Measurements from ENCODE around the gene NPAS3. TPM values are rescaled to one million over a fixed set of nuclear protein-coding genes. Genes with fewer than 3 reads are reported as not detected.

The NPAS3 gene
- total and polyA plus RNA-seq, 5 donors from 2014 or later = not detected

- no peak for ATAC-seq (ENCODE audit: low read depth in 2 of 2)
- H3K36me3 Mint-ChIP-seq = no peaks in the 10 kb centered on the region
- no peak for DNase-seq
- Histone ChIP-seq H3K4me1 (ENCODE audit: control insufficient read depth, insufficient read depth, low read length, poor library complexity, severe bottlenecking) (no peaks in the 10 kb centered on the region), H3K4me3 (ENCODE audit: low read depth, low read length) (no peak overlapping the region), H3K27me3 (ENCODE audit: control insufficient read depth, insufficient read depth, low read length) (no peaks in the 10 kb centered on the region), H3K27ac (ENCODE audit: insufficient read depth, low read length, poor library complexity, severe bottlenecking) (no peak overlapping the region), H3K36me3 (ENCODE audit: control insufficient read depth, insufficient read depth, low read length) (no peaks in the 10 kb centered on the region), H3K9me3 (ENCODE audit: control insufficient read depth in 2 of 2, low read length in 2 of 2) (no peaks in the 10 kb centered on the region)
- H3K4me3 Mint-ChIP-seq = no peak overlapping the region
- H3K9me3 Mint-ChIP-seq = peaks cover 0 to 8% (median 0%) of the 10 kb centered on the region in 7 donors
- no peak overlapping the region for H3K27ac Mint-ChIP-seq
- no peaks in the 10 kb centered on the region for H3K4me1 Mint-ChIP-seq
- no peaks in the 10 kb centered on the region for H3K27me3 Mint-ChIP-seq
Observed at GRCh38 chr14:33532553-33532952, 593.9 kb downstream of the NPAS3 start.

DNA sequence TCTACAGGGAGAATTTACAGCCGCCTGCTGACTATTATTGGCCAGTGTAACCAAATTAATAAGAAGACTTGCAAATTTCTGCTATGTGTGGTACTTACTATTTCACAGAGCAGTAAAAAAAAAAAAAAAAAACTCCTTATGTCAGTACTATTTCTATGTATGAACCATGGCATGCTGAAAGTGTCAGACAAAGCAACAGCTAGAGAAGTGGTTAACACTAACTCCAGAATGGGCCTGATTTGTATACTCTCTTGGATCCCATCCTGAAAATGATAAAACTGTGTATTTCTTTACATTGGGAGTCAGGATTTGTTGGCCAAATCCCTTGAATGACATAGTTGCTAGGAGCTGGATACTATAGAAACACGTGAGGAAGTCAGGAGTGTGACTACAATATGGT lies 595.4 kb downstream of the NPAS3 start:
- Histone ChIP-seq H3K36me3 (ENCODE audit: control insufficient read depth, insufficient read depth, low read length) (no peaks in the 10 kb centered on the region), H3K9me3 (ENCODE audit: control insufficient read depth in 2 of 2, low read length in 2 of 2) (no peaks in the 10 kb centered on the region), H3K4me3 (ENCODE audit: low read depth, low read length) (no peak overlapping the region), H3K27me3 (ENCODE audit: control insufficient read depth, insufficient read depth, low read length) (no peaks in the 10 kb centered on the region), H3K27ac (ENCODE audit: insufficient read depth, low read length, poor library complexity, severe bottlenecking) (no peak overlapping the region), H3K4me1 (ENCODE audit: control insufficient read depth, insufficient read depth, low read length, poor library complexity, severe bottlenecking) (no peaks in the 10 kb centered on the region)
- H3K27me3 Mint-ChIP-seq = no peaks in the 10 kb centered on the region
- H3K36me3 Mint-ChIP-seq = no peaks in the 10 kb centered on the region
- DNase-seq (no peak), ATAC-seq (ENCODE audit: low read depth in 2 of 2) (no peak)
- no peaks in the 10 kb centered on the region for H3K4me1 Mint-ChIP-seq
- H3K27ac Mint-ChIP-seq = no peak overlapping the region
- H3K9me3 Mint-ChIP-seq = peaks cover 0 to 9% (median 0%) of the 10 kb centered on the region in 7 donors
- no peak overlapping the region for H3K4me3 Mint-ChIP-seq

GRCh38 chr14:33534632-33535031 lies 596.0 kb downstream of the NPAS3 start:
- no peak overlapping the region for H3K27ac Mint-ChIP-seq

DNA sequence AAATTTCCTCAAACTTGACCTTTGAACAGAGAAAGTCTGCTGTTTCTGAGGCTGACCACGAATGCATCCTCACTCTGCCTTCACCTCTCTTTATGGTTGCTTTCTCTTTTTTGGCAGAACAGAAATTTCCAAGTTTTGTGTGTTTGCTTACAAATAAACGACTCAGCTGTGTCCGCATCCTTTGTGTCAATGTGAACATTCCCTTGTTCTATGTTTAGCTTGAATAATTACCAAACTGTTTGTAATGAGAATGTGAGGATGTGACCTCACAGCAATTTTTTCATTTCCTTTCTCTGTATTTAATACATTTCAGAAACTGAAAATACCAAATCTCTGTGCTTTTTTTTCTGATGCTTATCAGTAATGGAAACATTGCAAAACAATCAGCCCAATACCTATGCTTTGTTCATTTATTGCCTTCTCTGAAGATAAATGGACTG lies 601.3 kb downstream of the NPAS3 start:
- ATAC-seq (ENCODE audit: low read depth in 2 of 2) (no peak), DNase-seq (no peak)
- no peaks in the 10 kb centered on the region for H3K36me3 Mint-ChIP-seq
- peaks cover 0 to 3% (median 0%) of the 10 kb centered on the region in 7 donors for H3K9me3 Mint-ChIP-seq
- no peak overlapping the region for H3K27ac Mint-ChIP-seq
- no peak overlapping the region for H3K4me3 Mint-ChIP-seq
- no peak overlapping the region for H3K4me3 ChIP-seq (ENCODE audit: low read depth, low read length)
- H3K27me3 ChIP-seq (ENCODE audit: control insufficient read depth, insufficient read depth, low read length) = no peaks in the 10 kb centered on the region
- H3K27ac ChIP-seq (ENCODE audit: insufficient read depth, low read length, poor library complexity, severe bottlenecking) = no peak overlapping the region
- H3K4me1 Mint-ChIP-seq = no peaks in the 10 kb centered on the region
- no peaks in the 10 kb centered on the region for H3K36me3 ChIP-seq (ENCODE audit: control insufficient read depth, insufficient read depth, low read length)
- H3K4me1 ChIP-seq (ENCODE audit: control insufficient read depth, insufficient read depth, low read length, poor library complexity, severe bottlenecking) = no peaks in the 10 kb centered on the region
- no peaks in the 10 kb centered on the region for H3K27me3 Mint-ChIP-seq
- no peaks in the 10 kb centered on the region for H3K9me3 ChIP-seq (ENCODE audit: control insufficient read depth in 2 of 2, low read length in 2 of 2)

More at GRCh38 chr14:33534632-33535031, 596.0 kb downstream of the NPAS3 start:
- DNase-seq (no peak), ATAC-seq (ENCODE audit: low read depth in 2 of 2) (no peak)
- H3K27me3 Mint-ChIP-seq = no peaks in the 10 kb centered on the region
- peaks cover 0 to 9% (median 0%) of the 10 kb centered on the region in 7 donors for H3K9me3 Mint-ChIP-seq
- no peaks in the 10 kb centered on the region for H3K27me3 ChIP-seq (ENCODE audit: control insufficient read depth, insufficient read depth, low read length)
- H3K9me3 ChIP-seq (ENCODE audit: control insufficient read depth in 2 of 2, low read length in 2 of 2) = no peaks in the 10 kb centered on the region
- no peaks in the 10 kb centered on the region for H3K36me3 ChIP-seq (ENCODE audit: control insufficient read depth, insufficient read depth, low read length)
- no peak overlapping the region for H3K4me3 ChIP-seq (ENCODE audit: low read depth, low read length)
- H3K4me1 ChIP-seq (ENCODE audit: control insufficient read depth, insufficient read depth, low read length, poor library complexity, severe bottlenecking) = no peaks in the 10 kb centered on the region
- H3K4me1 Mint-ChIP-seq = no peaks in the 10 kb centered on the region
- no peak overlapping the region for H3K4me3 Mint-ChIP-seq
- no peak overlapping the region for H3K27ac ChIP-seq (ENCODE audit: insufficient read depth, low read length, poor library complexity, severe bottlenecking)
- H3K36me3 Mint-ChIP-seq = no peaks in the 10 kb centered on the region

GRCh38 chr14:33541171-33541570 lies 602.5 kb downstream of the NPAS3 start:
- DNase-seq = no peak
- Histone ChIP-seq H3K36me3 (ENCODE audit: control insufficient read depth, insufficient read depth, low read length) (no peaks in the 10 kb centered on the region), H3K4me1 (ENCODE audit: control insufficient read depth, insufficient read depth, low read length, poor library complexity, severe bottlenecking) (no peaks in the 10 kb centered on the region), H3K27me3 (ENCODE audit: control insufficient read depth, insufficient read depth, low read length) (no peaks in the 10 kb centered on the region), H3K9me3 (ENCODE audit: control insufficient read depth in 2 of 2, low read length in 2 of 2) (no peaks in the 10 kb centered on the region), H3K4me3 (ENCODE audit: low read depth, low read length) (no peak overlapping the region), H3K27ac (ENCODE audit: insufficient read depth, low read length, poor library complexity, severe bottlenecking) (no peak overlapping the region)
- Mint-ChIP-seq H3K36me3 (no peaks in the 10 kb centered on the region), H3K4me1 (no peaks in the 10 kb centered on the region), H3K27ac (no peak overlapping the region), H3K4me3 (no peak overlapping the region), H3K9me3 (peaks cover 0 to 3% (median 0%) of the 10 kb centered on the region in 7 donors), H3K27me3 (no peaks in the 10 kb centered on the region)
- no peak for ATAC-seq (ENCODE audit: low read depth in 2 of 2)

DNA sequence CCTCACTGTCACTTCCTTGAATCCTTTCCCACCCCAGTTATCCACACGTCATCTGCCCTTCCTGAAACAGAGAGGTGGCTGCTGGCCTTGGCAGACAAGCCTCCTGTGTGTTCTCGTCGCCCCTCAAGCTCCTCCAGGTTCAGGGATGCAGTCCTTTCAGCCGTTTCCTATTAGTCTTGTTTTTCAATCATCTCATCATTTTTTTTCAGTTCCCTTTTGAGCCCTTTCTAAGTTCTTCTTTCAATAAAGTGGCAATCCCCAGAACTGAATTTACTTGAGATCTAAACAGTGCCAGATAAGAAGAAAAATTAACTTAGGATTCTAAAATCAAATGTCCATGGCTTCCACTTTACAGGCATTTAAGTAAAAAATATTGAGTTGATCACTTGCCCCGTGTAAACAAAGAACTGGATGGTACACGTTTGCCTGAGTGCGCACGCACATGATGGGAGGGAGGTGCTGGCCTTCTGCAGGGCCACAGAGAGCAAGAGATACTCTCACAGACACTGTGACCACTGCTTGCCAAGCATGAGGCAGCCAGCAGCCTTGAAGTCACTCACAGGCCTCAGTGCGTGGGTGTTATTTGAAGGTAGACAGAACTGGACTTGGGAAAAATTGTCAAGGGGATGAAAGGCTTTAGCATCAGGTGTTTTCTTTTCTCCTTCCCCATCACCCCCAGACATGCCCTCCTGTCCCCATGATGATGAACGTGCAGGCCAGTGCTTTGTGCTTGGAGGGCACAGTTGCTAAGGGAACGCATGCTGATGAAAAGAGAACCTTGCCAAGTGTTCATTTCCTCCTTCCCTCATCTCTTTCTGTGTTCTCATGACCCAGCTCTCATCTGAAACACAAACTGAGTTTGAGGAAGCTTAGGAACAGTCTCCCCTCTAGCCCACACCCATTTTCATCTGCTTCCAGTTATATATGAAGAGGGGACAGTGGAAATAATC lies 603.9 kb downstream of the NPAS3 start:
- H3K27me3 ChIP-seq (ENCODE audit: control insufficient read depth, insufficient read depth, low read length) = no peaks in the 10 kb centered on the region
- H3K4me1 ChIP-seq (ENCODE audit: control insufficient read depth, insufficient read depth, low read length, poor library complexity, severe bottlenecking) = no peaks in the 10 kb centered on the region
- H3K9me3 ChIP-seq (ENCODE audit: control insufficient read depth in 2 of 2, low read length in 2 of 2) = no peaks in the 10 kb centered on the region
- Mint-ChIP-seq H3K27me3 (no peaks in the 10 kb centered on the region), H3K9me3 (peaks cover 0 to 3% (median 0%) of the 10 kb centered on the region in 7 donors), H3K36me3 (no peaks in the 10 kb centered on the region), H3K4me1 (no peaks in the 10 kb centered on the region), H3K4me3 (no peak overlapping the region), H3K27ac (peak overlapping the region in 1 of 3 donors; percentile 74)
- ATAC-seq (ENCODE audit: low read depth in 2 of 2) (no peak), DNase-seq (no peak)
- no peaks in the 10 kb centered on the region for H3K36me3 ChIP-seq (ENCODE audit: control insufficient read depth, insufficient read depth, low read length)
- H3K27ac ChIP-seq (ENCODE audit: insufficient read depth, low read length, poor library complexity, severe bottlenecking) = no peak overlapping the region
- H3K4me3 ChIP-seq (ENCODE audit: low read depth, low read length) = no peak overlapping the region

DNA sequence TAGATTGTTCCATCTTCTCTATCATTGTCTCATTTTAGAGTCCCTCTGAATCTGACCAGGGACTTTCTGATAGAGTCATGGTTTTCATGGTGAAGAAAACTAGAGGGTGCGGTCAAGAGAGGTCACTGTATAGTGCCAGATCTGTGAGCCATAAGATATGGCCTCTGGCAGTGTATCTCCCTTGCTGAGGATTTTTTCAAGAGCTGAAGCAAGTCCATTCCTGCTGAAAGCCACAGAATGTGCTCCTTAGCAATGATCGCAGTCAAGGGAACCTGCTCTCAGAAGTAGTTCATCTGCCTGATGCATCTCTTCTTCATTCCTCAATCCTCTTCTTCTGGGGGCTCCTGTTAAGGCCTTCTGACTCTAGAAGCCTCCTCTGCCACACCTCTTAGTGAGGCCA lies 607.0 kb downstream of the NPAS3 start:
- no peaks in the 10 kb centered on the region for H3K36me3 ChIP-seq (ENCODE audit: control insufficient read depth, insufficient read depth, low read length)
- H3K36me3 Mint-ChIP-seq = no peaks in the 10 kb centered on the region
- DNase-seq = no peak
- no peaks in the 10 kb centered on the region for H3K4me1 ChIP-seq (ENCODE audit: control insufficient read depth, insufficient read depth, low read length, poor library complexity, severe bottlenecking)
- no peaks in the 10 kb centered on the region for H3K9me3 ChIP-seq (ENCODE audit: control insufficient read depth in 2 of 2, low read length in 2 of 2)
- H3K9me3 Mint-ChIP-seq = peaks cover 0 to 1% (median 0%) of the 10 kb centered on the region in 7 donors
- H3K27ac Mint-ChIP-seq = no peak overlapping the region
- H3K27ac ChIP-seq (ENCODE audit: insufficient read depth, low read length, poor library complexity, severe bottlenecking) = no peak overlapping the region
- no peak overlapping the region for H3K4me3 Mint-ChIP-seq
- H3K4me1 Mint-ChIP-seq = no peaks in the 10 kb centered on the region
- no peaks in the 10 kb centered on the region for H3K27me3 Mint-ChIP-seq
- no peak overlapping the region for H3K4me3 ChIP-seq (ENCODE audit: low read depth, low read length)
- no peaks in the 10 kb centered on the region for H3K27me3 ChIP-seq (ENCODE audit: control insufficient read depth, insufficient read depth, low read length)
- ATAC-seq (ENCODE audit: low read depth in 2 of 2) = no peak

- no peak overlapping the region for H3K27ac Mint-ChIP-seq
- Histone ChIP-seq H3K36me3 (ENCODE audit: control insufficient read depth, insufficient read depth, low read length) (no peaks in the 10 kb centered on the region), H3K4me3 (ENCODE audit: low read depth, low read length) (no peak overlapping the region), H3K9me3 (ENCODE audit: control insufficient read depth in 2 of 2, low read length in 2 of 2) (no peaks in the 10 kb centered on the region), H3K27ac (ENCODE audit: insufficient read depth, low read length, poor library complexity, severe bottlenecking) (no peak overlapping the region), H3K4me1 (ENCODE audit: control insufficient read depth, insufficient read depth, low read length, poor library complexity, severe bottlenecking) (no peaks in the 10 kb centered on the region), H3K27me3 (ENCODE audit: control insufficient read depth, insufficient read depth, low read length) (no peaks in the 10 kb centered on the region)
- H3K4me3 Mint-ChIP-seq = no peak overlapping the region
- no peaks in the 10 kb centered on the region for H3K27me3 Mint-ChIP-seq
- DNase-seq (no peak), ATAC-seq (ENCODE audit: low read depth in 2 of 2) (no peak)
- no peaks in the 10 kb centered on the region for H3K36me3 Mint-ChIP-seq
- H3K9me3 Mint-ChIP-seq = peaks cover 0 to 1% (median 0%) of the 10 kb centered on the region in 7 donors
- H3K4me1 Mint-ChIP-seq = no peaks in the 10 kb centered on the region
Observed at GRCh38 chr14:33548606-33549005, 609.9 kb downstream of the NPAS3 start.

Data from CD4-positive, CD25-positive, alpha-beta regulatory T cell (primary cell).